HepG2 (cell line): ENCODE data around the gene YBX2. TPM values are rescaled to one million over a fixed set of nuclear protein-coding genes. Genes with fewer than 3 reads are reported as not detected.

Experiments
- AGO1 ChIP-seq: fragments of 200-400 bp; formaldehyde crosslinking; IDR thresholded peaks from 2 replicates; pipeline ENCODE4 v1.6.1; 2017; ENCODE audit warnings: mild to moderate bottlenecking, low read depth, low read length, moderate library complexity; ENCODE audit not compliant: poor library complexity, severe bottlenecking
- ATF7 ChIP-seq, 2 experiments: fragments of 450-650 bp in 1 of 2; sonication (generic) in 1 of 2; formaldehyde crosslinking in 1 of 2; IDR thresholded peaks; 2 replicates each; pipeline versions ENCODE4 v1.4.0 to v1.6.1; 2016 to 2020; ENCODE audit warnings: antibody characterized with exemption in 1 of 2, mild to moderate bottlenecking in 1 of 2, missing genetic modification reagents in 1 of 2
- BRCA1 ChIP-seq: sonication (generic); formaldehyde crosslinking; IDR thresholded peaks from 2 replicates; pipeline ENCODE4 v1.4.0; 2020; ENCODE audit warnings: missing genetic modification reagents
- CHCHD3 ChIP-seq: sonication (generic); formaldehyde crosslinking; IDR thresholded peaks from 2 replicates; pipeline ENCODE4 v1.8.0; 2022; ENCODE audit warnings: mild to moderate bottlenecking, missing genetic modification reagents, moderate library complexity
- EZH2 ChIP-seq: conservative IDR thresholded peaks from 2 replicates; pipeline ENCODE4 v1.6.1; 2012; ENCODE audit warnings: mild to moderate bottlenecking, low read depth, low read length, moderate library complexity
- HNRNPK ChIP-seq: fragments of 200-400 bp; formaldehyde crosslinking; IDR thresholded peaks from 2 replicates; pipeline ENCODE4 v1.6.1; 2018; ENCODE audit warnings: low read length, low read depth, moderate library complexity, mild to moderate bottlenecking; ENCODE audit not compliant: poor library complexity, severe bottlenecking
- IKZF1 ChIP-seq: fragments of 450-650 bp; IDR thresholded peaks from 2 replicates; pipeline ENCODE4 v1.7.1; 2016
- NFKBIZ ChIP-seq: IDR thresholded peaks from 2 replicates; pipeline ENCODE4 v1.6.1; 2018; ENCODE audit warnings: missing genetic modification reagents, missing compliant biosample characterization
- SALL1 ChIP-seq: sonication (generic); formaldehyde crosslinking; IDR thresholded peaks from 2 replicates; pipeline ENCODE4 v1.8.0; 2022; ENCODE audit warnings: mild to moderate bottlenecking, missing genetic modification reagents
- SIX4 ChIP-seq: sonication (generic); formaldehyde crosslinking; IDR thresholded peaks from 2 replicates; pipeline ENCODE4 v1.4.0; 2020; ENCODE audit warnings: missing genetic modification reagents
- WIZ ChIP-seq: sonication (generic); formaldehyde crosslinking; IDR thresholded peaks from 2 replicates; pipeline ENCODE4 v1.5.1; 2020; ENCODE audit warnings: mild to moderate bottlenecking, missing genetic modification reagents
- YEATS4 ChIP-seq: sonication (generic); formaldehyde crosslinking; IDR thresholded peaks from 2 replicates; pipeline ENCODE4 v1.4.0; 2020; ENCODE audit warnings: missing genetic modification reagents, borderline replicate concordance
- ZFX ChIP-seq: sonication (generic); formaldehyde crosslinking; IDR thresholded peaks from 2 replicates; pipeline ENCODE4 v1.4.0; 2020; ENCODE audit warnings: mild to moderate bottlenecking, low read depth, missing genetic modification reagents, moderate library complexity
- ZNF20 ChIP-seq: sonication (generic); formaldehyde crosslinking; IDR thresholded peaks from 2 replicates; pipeline ENCODE4 v1.4.0; 2020; ENCODE audit warnings: mild to moderate bottlenecking, moderate library complexity, missing genetic modification reagents
- ZNF235 ChIP-seq: sonication (generic); formaldehyde crosslinking; IDR thresholded peaks from 2 replicates; pipeline ENCODE4 v1.8.1; 2023; ENCODE audit warnings: mild to moderate bottlenecking, missing genetic modification reagents, borderline replicate concordance
- ZNF543 ChIP-seq: sonication (generic); formaldehyde crosslinking; IDR thresholded peaks from 2 replicates; pipeline ENCODE4 v1.4.0; 2020; ENCODE audit warnings: mild to moderate bottlenecking, missing genetic modification reagents
- ZNF567 ChIP-seq: sonication (generic); formaldehyde crosslinking; IDR thresholded peaks from 2 replicates; pipeline ENCODE4 v1.8.1; 2023; ENCODE audit warnings: mild to moderate bottlenecking, missing genetic modification reagents, borderline replicate concordance
- ZNF878 ChIP-seq: sonication (generic); formaldehyde crosslinking; IDR thresholded peaks from 2 replicates; pipeline ENCODE4 v1.8.1; 2023; ENCODE audit warnings: mild to moderate bottlenecking, missing genetic modification reagents, moderate library complexity
- ZNF879 ChIP-seq: sonication (generic); formaldehyde crosslinking; IDR thresholded peaks from 2 replicates; pipeline ENCODE4 v1.8.1; 2023; ENCODE audit warnings: missing genetic modification reagents
- polyA plus RNA-seq, 8 experiments: library from polyadenylated mRNA; depleted of rRNA in 3 of 8; stranded (reverse) in 7 of 8; unstranded in 1 of 8; fragments of >200 nt; fragmentation: Illumina TruSeq in 4 of 8; extraction: Trizol in 4 of 8; gene quantifications; 2 replicates each; pipeline versions ENCODE4 v1.2.1 to v1.2.3, GENCODE V29; 2011 to 2016; ENCODE audit warnings: low read depth in 4 of 8, missing spikeins in 1 of 8, mixed read lengths in 1 of 8; ENCODE audit not compliant: insufficient read depth in 1 of 8
- total RNA-seq, 5 experiments: library from RNA; depleted of rRNA; stranded (reverse); fragments of >200 nt; fragmentation: Illumina TruSeq; extraction: Trizol; gene quantifications; 2 replicates each; pipeline ENCODE4 v1.2.3, GENCODE V29; 2016; ENCODE audit warnings: low read depth in 1 of 5
- TF ChIP-seq, protein P1 (sequence below): sonication (generic); formaldehyde crosslinking; IDR thresholded peaks from 2 replicates; pipeline ENCODE4 v1.4.0; 2020; ENCODE audit warnings: missing genetic modification reagents, mild to moderate bottlenecking, borderline replicate concordance
- TF ChIP-seq, protein P2 (sequence below): IDR thresholded peaks from 2 replicates; pipeline ENCODE4 v1.6.1; 2016; ENCODE audit warnings: mild to moderate bottlenecking
- TF ChIP-seq, protein P3 (sequence below): sonication (generic); formaldehyde crosslinking; IDR thresholded peaks from 2 replicates; pipeline ENCODE4 v1.4.0; 2020; ENCODE audit warnings: missing genetic modification reagents
- TF ChIP-seq, protein P4 (sequence below): sonication (generic); formaldehyde crosslinking; IDR thresholded peaks from 2 replicates; pipeline ENCODE4 v1.8.1; 2023; ENCODE audit warnings: mild to moderate bottlenecking, missing genetic modification reagents, borderline replicate concordance

YBX2 gene
- total and polyA plus RNA-seq, 2 of the 13 experiments (the other 11 are each of a cell fraction or from before 2014, with no cell fraction given): 0.12 to 0.22 TPM

DNA sequence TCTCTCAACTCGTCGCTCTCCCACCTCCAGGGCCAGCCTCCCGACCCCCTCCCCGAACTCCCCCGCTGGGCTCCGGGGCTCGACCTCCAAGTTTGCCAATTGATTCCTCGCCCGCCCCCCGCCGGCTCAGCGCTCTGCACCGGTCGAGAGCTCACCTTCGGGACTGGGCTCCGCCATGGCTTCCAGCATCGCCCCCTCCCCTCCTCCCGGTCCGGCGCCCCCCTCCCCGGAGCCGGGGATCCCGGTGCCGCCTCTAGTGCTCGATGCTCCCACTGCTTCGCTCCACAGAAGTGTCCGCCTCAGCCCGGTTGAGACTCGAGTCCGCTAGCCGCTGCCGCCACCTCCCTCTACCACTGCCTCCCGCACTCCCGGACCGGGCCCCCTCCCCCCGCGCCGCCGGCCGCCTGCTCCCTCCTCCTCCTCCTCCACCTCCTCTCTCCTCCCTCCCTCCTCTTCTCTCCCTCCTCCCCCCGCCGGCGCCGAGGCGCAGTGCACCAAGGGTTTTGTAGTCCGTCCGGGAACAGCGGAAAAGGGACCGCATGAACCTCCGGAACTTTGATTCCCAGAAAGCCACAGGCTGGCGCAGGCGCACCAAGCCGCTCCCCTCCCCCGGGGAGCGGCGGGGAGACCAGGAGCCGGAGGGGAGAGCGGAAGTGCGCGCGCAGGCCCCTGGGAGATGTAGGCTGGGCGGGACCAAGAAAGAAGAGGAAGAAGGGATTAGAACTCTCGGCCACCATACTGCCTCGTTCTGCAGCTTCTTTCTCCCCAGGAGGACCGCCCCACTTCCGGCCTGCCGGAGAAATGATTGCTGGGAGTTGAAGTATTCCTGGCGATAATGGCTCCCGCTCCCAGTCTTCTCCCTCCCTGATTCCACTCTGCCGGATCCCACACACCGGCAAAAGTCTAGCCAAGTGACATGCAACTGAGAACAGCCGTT is 55.1 kb downstream of the YBX2 start, which contains the start of gene PHF23 (continued):
- TF ChIP-seq, protein P1, sequence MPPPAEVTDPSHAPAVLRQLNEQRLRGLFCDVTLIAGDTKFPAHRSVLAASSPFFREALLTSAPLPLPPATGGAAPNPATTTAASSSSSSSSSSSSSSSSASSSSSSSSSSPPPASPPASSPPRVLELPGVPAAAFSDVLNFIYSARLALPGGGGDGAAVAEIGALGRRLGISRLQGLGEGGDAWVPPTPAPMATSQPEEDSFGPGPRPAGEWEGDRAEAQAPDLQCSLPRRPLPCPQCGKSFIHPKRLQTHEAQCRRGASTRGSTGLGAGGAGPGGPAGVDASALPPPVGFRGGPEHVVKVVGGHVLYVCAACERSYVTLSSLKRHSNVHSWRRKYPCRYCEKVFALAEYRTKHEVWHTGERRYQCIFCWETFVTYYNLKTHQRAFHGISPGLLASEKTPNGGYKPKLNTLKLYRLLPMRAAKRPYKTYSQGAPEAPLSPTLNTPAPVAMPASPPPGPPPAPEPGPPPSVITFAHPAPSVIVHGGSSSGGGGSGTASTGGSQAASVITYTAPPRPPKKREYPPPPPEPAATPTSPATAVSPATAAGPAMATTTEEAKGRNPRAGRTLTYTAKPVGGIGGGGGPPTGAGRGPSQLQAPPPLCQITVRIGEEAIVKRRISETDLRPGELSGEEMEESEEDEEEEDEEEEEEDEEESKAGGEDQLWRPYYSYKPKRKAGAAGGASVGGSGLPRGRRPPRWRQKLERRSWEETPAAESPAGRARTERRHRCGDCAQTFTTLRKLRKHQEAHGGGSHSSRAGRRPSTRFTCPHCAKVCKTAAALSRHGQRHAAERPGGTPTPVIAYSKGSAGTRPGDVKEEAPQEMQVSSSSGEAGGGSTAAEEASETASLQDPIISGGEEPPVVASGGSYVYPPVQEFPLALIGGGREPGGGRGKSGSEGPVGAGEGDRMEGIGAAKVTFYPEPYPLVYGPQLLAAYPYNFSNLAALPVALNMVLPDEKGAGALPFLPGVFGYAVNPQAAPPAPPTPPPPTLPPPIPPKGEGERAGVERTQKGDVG (CRISPR knock-in tag): no peak
- peak; percentile 61 for TF ChIP-seq SALL1
- no peak for TF ChIP-seq ZNF879 (CRISPR knock-in tag)
- TF ChIP-seq, protein P2, sequence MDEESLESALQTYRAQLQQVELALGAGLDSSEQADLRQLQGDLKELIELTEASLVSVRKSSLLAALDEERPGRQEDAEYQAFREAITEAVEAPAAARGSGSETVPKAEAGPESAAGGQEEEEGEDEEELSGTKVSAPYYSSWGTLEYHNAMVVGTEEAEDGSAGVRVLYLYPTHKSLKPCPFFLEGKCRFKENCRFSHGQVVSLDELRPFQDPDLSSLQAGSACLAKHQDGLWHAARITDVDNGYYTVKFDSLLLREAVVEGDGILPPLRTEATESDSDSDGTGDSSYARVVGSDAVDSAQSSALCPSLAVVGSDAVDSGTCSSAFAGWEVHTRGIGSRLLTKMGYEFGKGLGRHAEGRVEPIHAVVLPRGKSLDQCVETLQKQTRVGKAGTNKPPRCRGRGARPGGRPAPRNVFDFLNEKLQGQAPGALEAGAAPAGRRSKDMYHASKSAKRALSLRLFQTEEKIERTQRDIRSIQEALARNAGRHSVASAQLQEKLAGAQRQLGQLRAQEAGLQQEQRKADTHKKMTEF (CRISPR knock-in tag): peak; percentile 86; the same call in 1 of the 2 replicates
- no peak for TF ChIP-seq ZNF20
- TF ChIP-seq AGO1: peak; percentile 95
- TF ChIP-seq YEATS4: peak; percentile 24; the same call in 1 of the 2 replicates
- TF ChIP-seq ZNF878: no peak
- no peak for TF ChIP-seq ZNF543 (CRISPR knock-in tag)
- TF ChIP-seq ZFX (CRISPR knock-in tag): 0 out of 2 replicates have a peak, but pooled peaks have one; percentile 15
- TF ChIP-seq BRCA1: no peak
- no peak for TF ChIP-seq SIX4 (CRISPR knock-in tag)
- TF ChIP-seq ZNF567: no peak
- TF ChIP-seq CHCHD3 (CRISPR knock-in tag): no peak
- 0 out of 2 replicates have a peak, but pooled peaks have one; percentile 42 for TF ChIP-seq WIZ (CRISPR knock-in tag)
- TF ChIP-seq IKZF1: no peak
- no peak for TF ChIP-seq NFKBIZ (CRISPR knock-in tag)
- peak; percentile 97 for TF ChIP-seq HNRNPK
- no peak for TF ChIP-seq ATF7 (IDR thresholded peaks at IDR 0.05)
- no peak for TF ChIP-seq ATF7 (CRISPR knock-in tag; IDR thresholded peaks at IDR 0.05)
- no peak for TF ChIP-seq ZNF235 (CRISPR knock-in tag)
- TF ChIP-seq, protein P3, sequence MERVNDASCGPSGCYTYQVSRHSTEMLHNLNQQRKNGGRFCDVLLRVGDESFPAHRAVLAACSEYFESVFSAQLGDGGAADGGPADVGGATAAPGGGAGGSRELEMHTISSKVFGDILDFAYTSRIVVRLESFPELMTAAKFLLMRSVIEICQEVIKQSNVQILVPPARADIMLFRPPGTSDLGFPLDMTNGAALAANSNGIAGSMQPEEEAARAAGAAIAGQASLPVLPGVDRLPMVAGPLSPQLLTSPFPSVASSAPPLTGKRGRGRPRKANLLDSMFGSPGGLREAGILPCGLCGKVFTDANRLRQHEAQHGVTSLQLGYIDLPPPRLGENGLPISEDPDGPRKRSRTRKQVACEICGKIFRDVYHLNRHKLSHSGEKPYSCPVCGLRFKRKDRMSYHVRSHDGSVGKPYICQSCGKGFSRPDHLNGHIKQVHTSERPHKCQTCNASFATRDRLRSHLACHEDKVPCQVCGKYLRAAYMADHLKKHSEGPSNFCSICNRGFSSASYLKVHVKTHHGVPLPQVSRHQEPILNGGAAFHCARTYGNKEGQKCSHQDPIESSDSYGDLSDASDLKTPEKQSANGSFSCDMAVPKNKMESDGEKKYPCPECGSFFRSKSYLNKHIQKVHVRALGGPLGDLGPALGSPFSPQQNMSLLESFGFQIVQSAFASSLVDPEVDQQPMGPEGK: peak; percentile 78
- TF ChIP-seq, protein P4, sequence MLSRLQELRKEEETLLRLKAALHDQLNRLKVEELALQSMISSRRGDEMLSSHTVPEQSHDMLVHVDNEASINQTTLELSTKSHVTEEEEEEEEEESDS (CRISPR knock-in tag): no peak
- TF ChIP-seq EZH2: no peak
